Measurements from ENCODE around the gene REPS1.
"Not testable (repeated sequence)": the region's sequence is repeated elsewhere in the genome, so short reads cannot be mapped to it uniquely, and the experiment has no call there.

The REPS1 gene

DNA sequence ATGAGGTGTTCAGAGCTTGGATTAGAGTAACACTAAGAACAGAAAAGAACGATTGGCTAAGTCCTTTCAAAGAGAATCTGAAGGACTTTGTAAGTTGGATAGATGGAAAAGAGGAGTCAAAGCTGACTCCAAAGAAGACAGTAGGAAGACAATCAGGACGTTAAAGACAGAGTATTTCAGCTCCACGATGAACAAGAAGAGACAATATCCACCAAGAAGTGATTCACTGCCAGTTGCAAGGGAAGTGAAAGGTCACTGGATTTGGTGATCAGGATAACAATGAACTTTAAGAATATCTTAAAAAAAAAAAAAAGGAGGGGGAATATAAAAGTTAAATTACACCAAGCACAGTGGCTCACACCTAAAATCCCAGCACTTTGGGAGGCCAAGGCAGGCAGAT lies 17.9 kb downstream of the REPS1 start:
- DNase-seq = no peak

DNA sequence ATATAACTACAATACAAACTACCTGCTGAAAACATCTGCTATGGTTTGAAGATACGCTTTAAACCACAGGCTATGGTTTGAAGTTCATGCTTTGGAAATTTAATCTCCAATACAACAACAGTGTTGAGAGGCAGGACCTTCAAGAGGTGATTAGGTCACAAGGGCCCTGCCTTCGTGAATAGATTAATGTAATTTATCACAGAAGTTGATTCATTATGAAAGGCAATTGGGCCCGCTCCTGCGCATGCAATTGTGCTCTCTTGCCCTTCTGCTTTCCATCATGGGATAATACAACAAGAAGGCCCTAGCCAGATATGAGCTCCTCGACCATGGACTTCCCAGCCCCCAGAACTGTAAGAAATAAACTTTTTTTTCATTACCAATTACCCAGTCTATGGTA lies 21.2 kb downstream of the REPS1 start:
- no peak for DNase-seq

DNA sequence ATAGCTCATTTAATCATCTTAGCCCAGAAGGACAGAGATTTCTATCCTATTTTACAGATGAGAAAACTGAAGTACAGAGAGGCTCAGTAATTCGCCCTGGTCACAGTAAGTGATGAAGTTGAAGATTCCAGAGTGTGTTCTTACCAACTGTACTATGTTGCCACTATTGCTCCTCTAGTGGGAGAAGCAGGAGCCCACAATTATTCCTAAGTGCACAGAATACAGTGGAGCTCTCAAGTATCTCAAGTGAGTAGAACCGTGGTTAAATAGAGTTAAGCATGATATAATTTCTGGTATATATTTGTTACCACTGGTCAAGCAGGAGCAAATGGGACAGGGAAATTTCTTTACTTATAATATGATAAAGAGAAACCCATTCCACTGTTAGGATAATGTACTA lies 22.1 kb downstream of the REPS1 start:
- DNase-seq = no peak

DNA sequence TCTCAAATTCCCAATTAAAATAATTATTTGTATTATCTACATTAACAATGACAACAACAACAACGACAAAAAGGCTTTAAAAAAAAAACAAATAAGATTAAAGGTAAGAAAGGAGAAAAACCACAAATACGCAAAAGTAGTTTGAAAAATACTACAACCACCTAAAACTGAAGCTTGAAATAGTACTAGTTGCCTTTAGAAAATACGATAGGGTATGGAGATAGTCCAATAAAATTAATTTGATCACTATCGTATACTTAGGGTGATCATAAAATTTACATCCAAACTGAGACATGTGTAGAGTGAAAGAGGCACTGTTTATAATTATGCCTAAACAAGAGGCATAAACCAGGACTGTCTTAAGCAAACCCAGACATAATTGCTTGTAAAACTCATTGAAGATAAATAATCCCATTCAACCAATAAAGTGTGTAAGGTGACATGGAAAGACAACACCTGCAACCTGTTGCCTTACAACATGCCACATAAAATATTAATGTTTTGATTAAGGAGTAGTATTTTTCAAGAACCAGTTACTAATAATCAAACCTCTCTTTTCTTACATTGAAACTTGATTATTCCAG lies 22.7 kb downstream of the REPS1 start:
- DNase-seq = no peak

DNA sequence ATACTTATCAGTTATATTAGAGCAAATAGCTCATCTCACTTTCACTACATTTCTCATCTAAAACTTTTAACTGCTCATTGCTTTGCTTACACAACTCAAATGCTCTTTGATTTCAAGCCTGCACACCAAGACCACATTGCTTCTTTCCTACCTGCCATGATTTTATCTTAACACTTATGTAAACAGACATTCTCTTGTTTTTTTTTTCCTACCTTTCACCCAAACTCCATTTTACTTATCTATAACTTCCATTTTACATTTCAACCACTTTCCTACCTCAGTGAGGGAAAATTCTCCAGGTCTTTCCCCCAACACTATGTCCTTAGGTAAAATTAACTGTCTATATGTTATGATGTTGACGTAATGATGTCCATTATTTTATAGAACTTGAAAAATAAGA lies 24.0 kb downstream of the REPS1 start:
- DNase-seq = no peak

DNA sequence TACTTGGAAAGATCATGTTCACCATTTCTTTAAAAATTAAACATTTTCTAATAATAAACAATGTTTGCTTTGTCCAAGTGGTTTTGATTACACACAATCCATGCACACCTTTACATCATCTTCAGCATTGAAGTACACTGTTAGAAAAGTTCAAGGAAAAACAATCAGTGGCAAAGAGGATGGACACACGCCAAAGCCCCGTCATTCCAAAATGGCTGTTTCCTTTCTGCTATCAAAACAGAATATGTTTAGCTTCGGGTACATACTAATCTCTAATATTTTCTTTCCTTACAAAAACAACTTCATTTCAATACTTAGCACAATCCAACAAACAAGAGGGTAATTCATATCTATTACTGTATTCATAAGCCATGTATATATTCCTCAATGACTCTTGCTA lies 24.5 kb downstream of the REPS1 start:
- no peak for DNase-seq

DNA sequence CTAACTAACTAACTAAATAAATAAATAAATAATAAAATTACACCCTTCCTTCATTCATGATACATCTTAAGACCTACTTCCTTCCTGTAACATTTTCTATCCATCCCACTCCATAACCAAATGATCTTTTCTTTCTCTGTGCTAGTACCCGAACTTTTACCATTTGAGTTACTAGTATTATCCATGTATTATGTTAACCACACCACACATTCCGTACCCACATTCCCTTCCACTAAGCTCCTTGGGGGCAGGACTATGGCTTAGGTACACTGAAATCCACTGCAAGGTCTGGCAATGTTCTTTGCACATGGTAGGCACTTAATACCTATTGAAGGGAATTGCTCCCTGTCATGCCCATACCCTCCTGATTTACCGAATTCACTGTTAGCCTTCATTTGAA lies 24.9 kb downstream of the REPS1 start:
- DNase-seq = no peak

DNA sequence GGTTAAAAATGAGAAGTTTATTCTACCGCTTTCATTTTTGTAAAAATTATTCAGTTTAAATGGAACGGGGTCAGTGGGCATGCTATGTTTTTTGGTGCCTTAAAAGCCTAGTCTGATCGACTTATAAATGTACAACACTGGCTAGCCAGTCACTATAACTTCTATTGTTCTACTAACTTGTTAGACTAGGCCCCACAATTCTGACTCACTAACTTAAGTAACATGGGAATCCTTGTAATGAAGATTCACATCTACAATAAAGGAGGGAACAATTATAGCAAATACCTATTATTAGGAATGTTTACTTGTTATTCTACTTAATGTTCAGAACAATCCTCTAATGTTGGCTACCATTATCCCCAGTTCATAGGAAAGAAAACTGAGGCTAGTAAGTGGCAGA lies 28.5 kb downstream of the REPS1 start:
- no peak for DNase-seq

DNA sequence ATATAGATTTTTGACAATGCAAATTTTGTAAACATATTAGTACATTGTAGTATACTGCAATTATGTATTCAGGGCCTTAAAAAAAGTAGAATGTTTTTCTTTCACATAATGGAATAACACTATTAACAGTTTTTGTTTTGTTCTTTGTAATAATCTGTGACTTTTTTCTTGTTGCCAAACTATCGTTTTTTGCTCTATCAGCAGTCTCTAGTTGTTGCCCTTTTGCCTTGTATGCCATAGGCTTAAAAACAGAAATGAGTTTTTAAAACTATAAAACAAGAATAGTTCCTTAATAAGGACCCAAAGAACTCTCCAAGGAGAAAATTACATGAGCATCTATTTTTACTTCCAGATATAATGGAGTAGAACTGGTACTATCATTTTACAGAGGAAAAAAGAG lies 29.5 kb downstream of the REPS1 start:
- DNase-seq = no peak

DNA sequence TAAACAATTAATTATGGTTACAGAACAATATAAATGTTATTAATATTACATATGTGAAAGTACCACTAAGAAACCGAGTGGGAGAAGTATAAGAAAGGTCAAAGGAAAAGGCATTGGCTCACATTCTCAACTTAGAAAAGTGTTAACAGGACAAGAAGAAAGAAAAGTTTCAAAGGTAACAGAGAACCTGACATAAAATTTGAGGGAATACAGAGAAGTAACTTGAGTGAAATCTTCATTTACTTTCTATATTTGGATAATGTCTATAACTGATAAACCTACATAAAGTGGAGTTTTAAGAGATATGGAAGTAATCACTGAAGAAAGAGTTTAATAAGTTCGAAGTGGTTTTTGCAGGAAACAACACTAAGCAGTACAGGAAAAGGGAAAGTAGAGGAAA lies 30.1 kb downstream of the REPS1 start:
- DNase-seq = no peak

DNA sequence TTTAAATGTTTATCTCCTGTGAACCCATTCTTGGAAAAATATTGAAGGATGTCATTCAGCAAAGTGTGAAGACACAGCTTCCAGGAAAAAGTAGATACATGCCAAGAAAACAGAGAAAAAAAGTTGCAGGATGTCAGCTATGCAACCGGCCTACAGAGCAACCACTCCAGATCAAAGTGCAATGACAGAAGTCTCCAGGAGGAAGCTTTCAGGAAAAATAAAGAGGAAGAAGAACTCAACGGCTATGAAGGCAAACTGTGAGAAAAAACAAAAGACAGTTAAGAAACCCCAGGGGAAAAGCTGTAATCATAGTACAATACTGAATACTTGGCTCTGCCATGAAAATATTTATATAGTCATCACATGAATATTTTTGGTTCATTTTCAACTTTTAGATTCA lies 30.6 kb downstream of the REPS1 start:
- DNase-seq = no peak

DNA sequence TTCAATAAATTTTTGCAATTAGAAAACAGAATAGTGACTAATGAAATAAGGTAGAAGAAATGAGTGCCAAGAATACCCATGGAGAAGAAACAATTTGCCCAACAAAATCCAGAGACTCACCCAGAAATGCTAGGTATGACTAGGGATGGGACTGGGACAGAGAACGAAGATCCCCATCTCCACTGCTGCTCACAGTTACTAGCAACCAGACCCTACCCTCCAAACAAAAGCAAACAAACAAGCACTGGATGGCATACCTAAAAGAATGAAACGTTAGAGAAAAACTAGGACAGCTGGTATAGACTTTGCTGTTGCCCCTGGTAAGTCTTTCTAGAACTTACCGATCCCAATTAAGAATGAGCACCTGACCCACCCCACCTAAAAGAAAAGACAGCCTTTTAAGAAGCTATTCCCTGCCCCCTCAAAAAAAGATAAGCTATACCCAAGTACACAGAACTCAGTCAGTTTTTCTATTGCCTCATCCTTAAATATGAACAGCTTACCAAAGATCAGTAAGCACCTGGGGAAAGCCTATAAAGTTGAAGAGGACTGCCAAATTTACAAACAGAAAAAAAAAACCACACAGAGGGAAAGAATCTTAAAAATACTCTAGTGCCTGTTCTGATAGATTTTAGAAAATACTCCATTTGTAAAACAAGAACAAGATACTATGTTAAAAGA lies 31.7 kb downstream of the REPS1 start:
- no peak for DNase-seq

DNA sequence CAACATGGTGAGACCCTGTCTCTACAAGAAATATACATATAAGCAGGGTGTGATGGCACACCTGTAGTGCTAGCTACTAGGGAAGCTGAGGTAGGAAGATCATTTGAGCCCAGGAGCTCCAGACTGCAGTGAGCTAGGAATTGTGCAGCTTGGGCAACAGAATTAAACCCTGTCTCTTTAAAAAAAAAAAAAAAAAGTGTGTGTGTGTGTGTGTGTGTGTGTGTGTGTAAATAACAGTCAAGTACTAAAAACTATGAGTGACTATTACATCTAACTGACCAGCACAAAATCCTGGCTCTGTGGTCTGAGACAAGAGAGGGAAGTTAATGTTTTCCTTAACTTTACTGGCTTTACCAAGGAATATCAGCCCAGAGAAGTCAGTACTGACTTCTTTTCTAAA lies 32.8 kb downstream of the REPS1 start:
- no peak for DNase-seq

DNA sequence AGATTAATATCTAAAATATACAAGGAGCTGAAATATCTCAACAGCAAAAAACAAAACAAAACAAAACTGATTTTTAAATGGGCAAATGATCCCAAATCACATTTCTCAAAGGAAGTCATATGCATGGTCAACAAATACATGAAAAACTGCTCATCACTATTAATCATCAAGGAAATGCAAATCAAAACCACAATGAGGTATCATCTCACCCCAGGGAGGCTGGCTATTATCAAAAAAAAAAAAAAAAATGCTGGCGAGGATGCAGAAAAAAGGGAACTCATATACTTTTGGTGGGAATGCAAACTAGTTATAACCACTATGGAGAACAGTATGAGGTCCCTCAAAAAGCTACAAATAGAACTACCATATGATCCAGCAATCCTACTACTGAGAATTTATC lies 34.6 kb downstream of the REPS1 start:
- DNase-seq = no peak

DNA sequence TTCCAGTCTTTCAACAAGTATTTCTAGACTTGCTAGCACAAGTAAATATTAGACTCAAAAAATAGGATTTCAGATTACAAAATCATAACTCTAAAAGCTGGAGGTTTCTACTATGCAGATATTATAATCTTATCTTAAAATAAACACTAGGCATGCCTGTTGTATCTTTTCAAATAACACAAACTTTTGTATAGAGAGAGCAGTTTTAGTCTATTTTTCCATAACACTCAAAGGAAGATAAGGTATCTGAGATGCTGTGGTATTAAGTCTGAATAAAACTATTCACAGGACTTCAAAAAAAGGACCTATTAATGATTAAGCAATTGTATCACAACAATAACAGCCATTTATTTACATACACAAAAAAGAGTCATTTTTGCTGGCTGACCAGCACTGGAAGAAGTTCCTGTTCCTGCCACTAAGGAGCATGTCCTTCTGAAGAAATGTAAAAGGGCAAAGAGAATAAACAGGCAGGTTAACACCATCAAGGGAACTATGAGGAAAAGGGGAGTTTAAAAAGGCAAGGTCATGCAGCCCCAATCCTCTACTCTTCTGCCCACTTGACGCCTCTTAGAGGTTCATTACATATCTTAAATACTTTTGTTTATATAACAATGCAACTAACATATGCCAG lies 39.4 kb downstream of the REPS1 start:
- no peak for DNase-seq

DNA sequence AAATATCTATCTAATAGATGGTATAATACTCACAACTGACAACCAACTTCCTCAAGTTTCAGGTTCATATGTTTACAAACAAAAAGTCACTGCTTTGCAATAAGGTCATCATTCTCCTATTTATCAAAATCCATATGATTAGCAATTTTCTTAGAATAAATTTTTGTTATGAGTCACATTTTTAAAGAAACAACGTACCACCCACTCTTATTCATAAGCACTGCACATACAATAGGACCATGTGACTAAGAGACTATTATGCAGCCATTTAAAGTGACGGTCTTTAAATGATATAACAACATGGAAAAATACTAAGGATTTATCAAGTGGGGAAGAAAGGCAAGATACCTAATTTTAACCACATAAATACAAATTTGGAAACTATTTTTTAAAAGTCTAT lies 40.0 kb downstream of the REPS1 start:
- no peak for DNase-seq

DNA sequence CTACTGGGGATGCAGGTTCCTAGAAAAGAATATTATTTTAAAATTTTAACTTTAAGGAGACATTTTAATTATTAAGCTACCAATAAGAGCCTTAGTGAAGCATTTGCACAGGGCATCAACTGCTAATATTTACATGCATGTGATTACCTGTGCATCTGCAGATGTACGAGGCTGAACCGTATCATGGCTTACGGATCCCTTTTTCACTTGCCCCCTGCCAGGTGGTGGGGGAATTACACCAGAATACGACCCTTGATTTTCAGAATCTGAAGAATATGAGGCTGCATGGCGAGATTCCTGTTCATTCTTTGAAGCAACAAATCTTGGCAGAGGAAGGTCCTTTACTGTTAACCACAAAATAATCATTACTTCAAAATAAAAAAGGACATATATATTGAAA lies 42.7 kb downstream of the REPS1 start:
- no peak for DNase-seq

DNA sequence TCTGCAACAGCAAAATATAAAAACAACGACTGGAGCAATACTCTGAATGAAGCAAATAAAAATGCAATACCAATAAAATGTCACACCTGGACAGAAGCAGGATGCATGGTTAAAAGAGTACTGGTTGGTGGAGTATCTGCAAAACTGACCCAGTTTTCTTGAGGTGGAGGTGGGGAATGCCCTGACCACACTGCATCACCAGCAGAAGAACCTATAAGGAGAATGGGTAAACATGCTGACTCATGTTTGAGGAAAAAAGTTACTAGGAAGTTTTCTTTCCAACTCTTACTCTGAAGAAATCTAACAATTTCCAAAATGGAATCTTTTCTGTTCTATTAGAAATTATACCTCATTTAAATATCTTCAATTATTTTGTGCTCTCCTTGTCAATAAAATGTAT lies 43.6 kb downstream of the REPS1 start:
- DNase-seq = no peak

DNA sequence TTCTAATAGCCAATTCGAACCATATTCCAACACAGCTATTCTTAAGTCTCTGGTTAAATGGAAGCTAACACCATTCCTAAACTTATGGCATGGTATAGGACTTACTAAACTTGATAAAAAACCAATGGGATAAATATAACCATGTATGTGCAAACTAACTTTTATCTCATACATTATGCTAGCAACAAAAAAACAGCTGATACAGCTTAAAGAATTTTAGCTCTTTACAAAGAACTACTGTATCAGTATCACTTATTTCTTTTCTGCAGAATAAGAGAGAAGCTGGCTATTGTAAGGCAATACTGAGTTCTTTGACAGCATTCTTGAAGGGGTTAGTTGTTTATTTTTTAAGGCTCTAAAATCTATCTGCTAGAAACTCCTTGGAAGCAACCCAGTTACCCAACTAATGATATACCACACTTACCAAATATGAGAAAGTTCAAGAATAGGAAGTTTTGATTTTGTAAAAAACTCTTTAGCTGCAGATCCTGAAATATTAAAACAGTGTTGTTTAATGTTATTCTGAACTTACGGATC lies 44.9 kb downstream of the REPS1 start:
- DNase-seq = no peak

DNA sequence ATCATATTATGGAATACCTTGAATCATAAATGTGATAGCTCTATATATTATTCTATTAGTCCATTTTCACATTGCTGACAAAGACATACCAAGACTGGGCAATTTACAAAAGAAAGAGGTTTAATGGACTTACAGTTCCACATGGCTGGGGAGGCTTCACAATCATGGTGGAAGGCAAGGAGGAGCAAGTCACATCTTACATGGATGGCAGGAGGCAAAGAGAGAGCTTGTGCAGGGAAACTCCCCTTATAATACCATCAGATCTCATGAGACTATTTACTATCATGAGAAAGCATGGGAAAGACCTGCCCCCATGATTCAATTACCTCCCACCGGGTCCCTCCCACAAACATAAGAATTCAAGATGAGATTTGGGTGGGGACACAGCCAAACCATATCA lies 51.2 kb downstream of the REPS1 start:
- DNase-seq = not testable (repeated sequence)

DNA sequence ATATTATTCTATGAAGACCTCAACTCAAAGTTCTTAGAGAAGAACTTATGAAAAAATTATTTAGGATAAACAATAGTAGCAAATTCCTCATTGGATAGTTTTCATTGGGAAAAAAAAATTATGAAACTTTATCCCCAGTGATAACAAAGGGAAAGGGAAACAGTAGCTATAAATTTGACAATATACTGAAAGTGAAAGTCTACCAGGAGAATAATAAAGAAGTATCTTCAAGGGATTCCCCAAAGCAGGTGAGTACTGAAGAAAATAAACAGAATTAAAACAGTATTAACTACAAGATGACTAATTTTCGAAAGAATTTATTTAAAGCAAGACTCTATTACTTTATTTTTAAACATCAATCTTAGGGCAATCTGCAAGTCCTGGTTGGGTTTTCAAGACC lies 56.4 kb downstream of the REPS1 start:
- no peak for DNase-seq

DNA sequence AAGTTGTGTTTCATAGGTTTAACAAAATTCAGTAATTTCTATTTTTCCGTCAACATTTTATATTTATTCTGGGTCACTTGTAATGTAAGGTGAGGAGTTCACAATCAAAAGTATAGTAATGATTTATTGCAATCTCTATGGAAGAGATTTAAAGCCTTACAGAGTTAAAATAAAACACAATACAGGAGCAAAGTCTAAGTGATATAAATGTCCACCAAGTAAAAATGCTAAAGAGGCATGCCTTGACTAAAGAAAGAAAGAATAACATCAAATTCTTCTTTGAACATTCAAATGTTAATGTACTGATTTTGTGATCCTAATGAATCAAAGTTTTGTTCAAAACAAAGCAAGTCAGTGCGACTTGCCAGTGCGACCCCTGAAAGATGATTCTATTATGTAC lies 61.5 kb downstream of the REPS1 start:
- no peak for DNase-seq

DNA sequence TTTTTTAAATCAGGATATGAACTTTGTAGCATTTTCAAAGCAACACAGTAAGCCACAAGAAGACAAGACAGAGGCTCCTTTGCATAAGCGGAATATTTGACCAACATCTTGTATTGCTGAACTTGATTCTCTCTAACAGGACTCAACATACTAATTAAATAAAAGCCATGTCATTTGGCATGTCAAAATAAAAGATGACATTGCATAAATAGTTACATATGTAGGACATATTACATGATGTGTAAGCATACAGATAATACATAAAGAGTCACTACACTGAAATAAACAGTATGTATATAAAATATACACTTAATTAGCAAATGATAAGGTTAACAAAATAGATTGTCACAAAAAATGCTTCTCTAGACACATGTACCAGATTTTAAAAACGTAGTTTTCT lies 62.2 kb downstream of the REPS1 start:
- no peak for DNase-seq

DNA sequence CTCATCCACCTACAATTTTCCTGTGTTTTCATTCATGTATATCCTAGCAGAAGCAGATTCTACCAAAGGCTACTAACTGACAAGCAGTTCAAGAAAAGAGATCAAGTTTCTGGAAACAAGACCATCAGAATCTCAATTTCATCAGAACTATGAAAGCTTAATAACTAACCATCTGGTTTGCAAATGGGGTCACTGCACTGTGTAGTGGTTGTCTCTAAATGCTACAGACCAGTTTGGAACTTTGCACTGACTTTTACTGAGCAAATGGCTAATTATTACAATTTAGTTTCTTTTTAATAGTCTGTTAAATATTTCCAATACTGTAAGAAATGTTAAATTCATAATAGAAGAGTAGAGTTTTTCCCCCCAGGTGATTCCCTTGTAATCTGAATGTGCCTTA lies 64.5 kb downstream of the REPS1 start:
- DNase-seq = no peak

DNA sequence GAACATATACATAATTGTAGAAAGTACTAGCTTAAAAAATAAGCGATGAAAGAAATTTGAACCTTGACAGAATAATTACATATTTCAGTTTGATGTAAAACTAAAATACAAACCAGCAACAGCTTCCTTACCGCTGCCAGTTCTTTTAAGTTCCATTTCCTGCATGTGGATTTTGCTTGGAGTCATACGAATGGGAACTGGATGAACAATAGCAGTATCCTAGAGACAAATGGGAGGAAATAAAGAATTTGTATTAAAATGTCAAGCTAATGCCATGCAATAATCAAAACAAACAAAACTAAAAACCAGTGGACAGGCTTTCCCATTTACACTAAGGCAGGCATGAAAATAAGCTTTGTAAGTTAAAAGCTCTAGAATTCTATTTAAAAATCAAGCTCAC lies 67.1 kb downstream of the REPS1 start:
- no peak for DNase-seq

Measured in NCI-H1436 treated with DMSO at 0.1 percent for 48 hours (cell line).